ENCODE measurements around the gene CUX1. TPM values are rescaled to one million over a fixed set of nuclear protein-coding genes. Genes with fewer than 3 reads are reported as not detected.
"Not testable (repeated sequence)": the region's sequence is repeated elsewhere in the genome, so short reads cannot be mapped to it uniquely, and the experiment has no call there.

CUX1 gene
- total RNA-seq, 1 experiment from 2014 or later = 47.6 TPM

DNA sequence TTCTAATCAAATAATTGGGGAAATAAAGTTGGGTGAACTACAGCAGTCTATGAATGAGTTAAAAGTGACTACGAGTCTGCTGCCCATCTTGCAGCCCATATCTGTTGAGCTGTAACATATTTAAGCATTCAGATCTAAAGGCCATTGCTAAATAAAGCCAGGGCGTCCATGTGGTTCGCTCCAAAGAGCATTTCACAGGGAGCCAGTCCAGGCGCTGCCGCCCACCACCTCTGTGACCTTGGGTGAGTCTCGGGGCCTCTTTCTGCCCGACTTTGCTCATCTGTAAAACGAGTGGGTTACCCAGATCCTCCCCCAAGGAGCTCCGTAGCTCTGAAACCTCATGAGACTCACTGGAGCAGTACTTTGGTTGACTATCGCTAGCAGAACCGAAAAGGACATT is 223.1 kb downstream of the CUX1 start:
- no TSS peak for BruUV-seq (replicated peaks)
- H3K36me3 Mint-ChIP-seq (ENCODE audit: insufficient read depth, unreplicated experiment) = peaks cover 5% of the 10 kb centered on the region
- H3K4me3 Mint-ChIP-seq (ENCODE audit: unreplicated experiment) = no peak overlapping the region
- no peaks in the 10 kb centered on the region for H3K27me3 Mint-ChIP-seq (ENCODE audit: insufficient read depth, unreplicated experiment)
- H3K4me1 Mint-ChIP-seq (ENCODE audit: insufficient read depth, unreplicated experiment) = peaks cover 7% of the 10 kb centered on the region
- ChIA-PET CTCF (interaction anchor here (0.8 kb wide), 1 partner anchor 23 kb away, joined by 3 read pairs; no protein-coding TSS in a partner anchor), POLR2A (no interaction called here)
- DNase-seq (ENCODE audit: unreplicated experiment) = no peak
- intact Hi-C loops (cut with micrococcal nuclease) = no loop called here
- H3K27ac Mint-ChIP-seq (ENCODE audit: low read depth, unreplicated experiment) = no peak overlapping the region
- TF ChIP-seq, protein P1, sequence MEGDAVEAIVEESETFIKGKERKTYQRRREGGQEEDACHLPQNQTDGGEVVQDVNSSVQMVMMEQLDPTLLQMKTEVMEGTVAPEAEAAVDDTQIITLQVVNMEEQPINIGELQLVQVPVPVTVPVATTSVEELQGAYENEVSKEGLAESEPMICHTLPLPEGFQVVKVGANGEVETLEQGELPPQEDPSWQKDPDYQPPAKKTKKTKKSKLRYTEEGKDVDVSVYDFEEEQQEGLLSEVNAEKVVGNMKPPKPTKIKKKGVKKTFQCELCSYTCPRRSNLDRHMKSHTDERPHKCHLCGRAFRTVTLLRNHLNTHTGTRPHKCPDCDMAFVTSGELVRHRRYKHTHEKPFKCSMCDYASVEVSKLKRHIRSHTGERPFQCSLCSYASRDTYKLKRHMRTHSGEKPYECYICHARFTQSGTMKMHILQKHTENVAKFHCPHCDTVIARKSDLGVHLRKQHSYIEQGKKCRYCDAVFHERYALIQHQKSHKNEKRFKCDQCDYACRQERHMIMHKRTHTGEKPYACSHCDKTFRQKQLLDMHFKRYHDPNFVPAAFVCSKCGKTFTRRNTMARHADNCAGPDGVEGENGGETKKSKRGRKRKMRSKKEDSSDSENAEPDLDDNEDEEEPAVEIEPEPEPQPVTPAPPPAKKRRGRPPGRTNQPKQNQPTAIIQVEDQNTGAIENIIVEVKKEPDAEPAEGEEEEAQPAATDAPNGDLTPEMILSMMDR (IDR thresholded peaks at IDR 0.05; ENCODE audit: unreplicated experiment) = no peak
- no peaks in the 10 kb centered on the region for H3K9me3 Mint-ChIP-seq (ENCODE audit: unreplicated experiment)

DNA sequence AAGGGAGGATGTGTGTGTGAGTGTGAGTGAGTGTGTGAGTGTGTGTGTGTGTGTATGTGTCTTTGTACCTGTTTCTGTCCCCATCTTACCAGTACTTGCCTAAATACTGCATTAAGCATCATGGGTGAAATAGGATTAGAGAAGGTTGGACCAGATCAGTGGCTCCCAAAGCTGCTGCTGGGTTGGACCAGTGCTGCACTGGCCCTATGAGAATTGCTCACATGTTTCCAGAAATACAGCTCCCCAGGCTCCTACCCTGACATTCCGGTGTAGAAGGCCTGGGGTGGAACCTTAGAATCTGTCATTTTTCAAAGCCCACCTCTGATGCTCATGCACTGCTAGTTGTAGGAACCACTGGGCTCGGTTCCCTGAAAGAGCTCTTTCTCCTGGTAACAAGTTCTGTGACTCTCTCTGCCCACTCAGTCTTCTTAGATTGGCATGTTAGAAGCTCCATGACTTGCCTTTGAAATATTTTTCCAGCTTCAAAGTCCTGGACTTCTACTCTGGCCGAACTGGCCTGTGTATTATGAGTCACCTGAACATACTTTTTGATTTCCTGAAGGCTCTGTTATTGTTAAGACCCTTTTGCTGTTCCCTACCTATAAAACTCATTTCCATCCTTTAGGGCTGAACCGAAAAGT is 224.7 kb downstream of the CUX1 start:
- H3K4me3 Mint-ChIP-seq (ENCODE audit: unreplicated experiment) = no peak overlapping the region
- H3K4me1 Mint-ChIP-seq (ENCODE audit: insufficient read depth, unreplicated experiment) = peaks cover 7% of the 10 kb centered on the region
- H3K27ac Mint-ChIP-seq (ENCODE audit: low read depth, unreplicated experiment) = no peak overlapping the region
- no peaks in the 10 kb centered on the region for H3K9me3 Mint-ChIP-seq (ENCODE audit: unreplicated experiment)
- TF ChIP-seq, protein P1 (IDR thresholded peaks at IDR 0.05; ENCODE audit: unreplicated experiment) = no peak
- no TSS peak for BruUV-seq (replicated peaks)
- ChIA-PET CTCF (no interaction called here), POLR2A (interaction anchor here (0.6 to 0.9 kb wide), 3 partner anchors 9 to 86 kb away, joined by 3 to 6 read pairs (median 3); no protein-coding TSS in a partner anchor)
- H3K27me3 Mint-ChIP-seq (ENCODE audit: insufficient read depth, unreplicated experiment) = no peaks in the 10 kb centered on the region
- DNase-seq (ENCODE audit: unreplicated experiment) = peak; percentile 42
- peaks cover 5% of the 10 kb centered on the region for H3K36me3 Mint-ChIP-seq (ENCODE audit: insufficient read depth, unreplicated experiment)
- intact Hi-C loops (cut with micrococcal nuclease) = no loop called here

DNA sequence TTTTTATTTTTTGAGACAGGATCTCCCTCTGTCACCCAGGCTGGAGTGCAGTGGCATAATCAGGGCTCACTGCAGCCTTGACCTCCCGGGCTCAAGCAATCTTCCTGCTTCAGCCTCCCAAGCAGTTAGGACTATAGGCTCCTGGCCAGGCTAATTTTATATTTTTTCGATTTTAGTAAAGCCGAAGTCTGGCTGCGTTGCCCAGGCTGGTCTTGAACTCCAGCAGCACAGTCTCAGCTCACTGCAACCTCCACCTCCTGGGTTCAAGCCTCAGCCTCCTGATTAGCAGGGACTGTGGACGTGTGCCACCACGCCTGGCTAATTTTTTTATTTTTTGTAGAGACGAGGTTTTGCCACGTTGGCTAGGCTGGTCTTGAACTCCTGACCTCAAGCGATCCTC is 225.4 kb downstream of the CUX1 start:
- H3K9me3 Mint-ChIP-seq (ENCODE audit: unreplicated experiment); H3K27ac Mint-ChIP-seq (ENCODE audit: low read depth, unreplicated experiment); H3K27me3 Mint-ChIP-seq (ENCODE audit: insufficient read depth, unreplicated experiment); H3K36me3 Mint-ChIP-seq (ENCODE audit: insufficient read depth, unreplicated experiment); H3K4me3 Mint-ChIP-seq (ENCODE audit: unreplicated experiment); BruUV-seq (replicated peaks); intact Hi-C loops (cut with micrococcal nuclease); DNase-seq (ENCODE audit: unreplicated experiment); CTCF ChIA-PET; H3K4me1 Mint-ChIP-seq (ENCODE audit: insufficient read depth, unreplicated experiment): not testable (repeated sequence)
- POLR2A ChIA-PET = interaction anchor here (0.6 to 0.9 kb wide), 2 partner anchors 10 to 86 kb away, joined by 3 to 6 read pairs; no protein-coding TSS in a partner anchor

DNA sequence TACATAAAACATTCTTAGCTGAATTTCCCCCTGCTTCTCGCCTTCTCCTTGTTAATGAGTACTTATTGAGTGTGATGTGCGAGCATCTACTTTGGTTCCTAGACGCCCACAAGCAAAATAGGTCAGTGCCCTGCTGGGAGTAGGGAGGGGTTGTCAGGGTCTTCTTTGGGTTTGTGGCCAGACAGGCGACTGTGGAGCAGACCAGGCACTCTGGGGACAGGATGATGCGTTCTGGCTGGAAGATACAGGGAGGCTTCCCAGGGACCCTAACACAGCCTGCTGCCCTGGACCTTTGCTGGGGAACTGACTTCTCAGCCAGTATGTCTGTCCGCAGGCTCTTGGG is 227.2 kb downstream of the CUX1 start:
- DNase-seq (ENCODE audit: unreplicated experiment) = no peak
- no TSS peak for BruUV-seq (replicated peaks)
- TF ChIP-seq, protein P1 (IDR thresholded peaks at IDR 0.05; ENCODE audit: unreplicated experiment) = no peak
- ChIA-PET CTCF (interaction anchor here (0.6 kb wide), 2 partner anchors 78 to 146 kb away, joined by 3 read pairs; no protein-coding TSS in a partner anchor), POLR2A (no interaction called here)
- H3K36me3 Mint-ChIP-seq (ENCODE audit: insufficient read depth, unreplicated experiment) = peaks cover 10% of the 10 kb centered on the region
- intact Hi-C loops (cut with micrococcal nuclease) = no loop called here
- no peaks in the 10 kb centered on the region for H3K27me3 Mint-ChIP-seq (ENCODE audit: insufficient read depth, unreplicated experiment)
- no peak overlapping the region for H3K4me3 Mint-ChIP-seq (ENCODE audit: unreplicated experiment)
- no peaks in the 10 kb centered on the region for H3K9me3 Mint-ChIP-seq (ENCODE audit: unreplicated experiment)
- no peak overlapping the region for H3K27ac Mint-ChIP-seq (ENCODE audit: low read depth, unreplicated experiment)
- peaks cover 7% of the 10 kb centered on the region for H3K4me1 Mint-ChIP-seq (ENCODE audit: insufficient read depth, unreplicated experiment)
